GM18502 (cell line): ENCODE results near the gene SRMS.

Experiments
- ATAC-seq: cut with Tn5 transposase; IDR thresholded peaks from one replicate; pipeline ENCODE4 v1.9.1; 2021; ENCODE audit warnings: mild to moderate bottlenecking; ENCODE audit not compliant: unreplicated experiment, poor library complexity

SRMS gene

GRCh38 chr20:63542031-63542559, 5.5 kb downstream of the SRMS start:
- no peak for ATAC-seq

GRCh38 chr20:63541371-63541770, 6.2 kb downstream of the SRMS start:
- no peak for ATAC-seq

GRCh38 chr20:63540417-63541186, 6.9 kb downstream of the SRMS start:
- no peak for ATAC-seq

DNA sequence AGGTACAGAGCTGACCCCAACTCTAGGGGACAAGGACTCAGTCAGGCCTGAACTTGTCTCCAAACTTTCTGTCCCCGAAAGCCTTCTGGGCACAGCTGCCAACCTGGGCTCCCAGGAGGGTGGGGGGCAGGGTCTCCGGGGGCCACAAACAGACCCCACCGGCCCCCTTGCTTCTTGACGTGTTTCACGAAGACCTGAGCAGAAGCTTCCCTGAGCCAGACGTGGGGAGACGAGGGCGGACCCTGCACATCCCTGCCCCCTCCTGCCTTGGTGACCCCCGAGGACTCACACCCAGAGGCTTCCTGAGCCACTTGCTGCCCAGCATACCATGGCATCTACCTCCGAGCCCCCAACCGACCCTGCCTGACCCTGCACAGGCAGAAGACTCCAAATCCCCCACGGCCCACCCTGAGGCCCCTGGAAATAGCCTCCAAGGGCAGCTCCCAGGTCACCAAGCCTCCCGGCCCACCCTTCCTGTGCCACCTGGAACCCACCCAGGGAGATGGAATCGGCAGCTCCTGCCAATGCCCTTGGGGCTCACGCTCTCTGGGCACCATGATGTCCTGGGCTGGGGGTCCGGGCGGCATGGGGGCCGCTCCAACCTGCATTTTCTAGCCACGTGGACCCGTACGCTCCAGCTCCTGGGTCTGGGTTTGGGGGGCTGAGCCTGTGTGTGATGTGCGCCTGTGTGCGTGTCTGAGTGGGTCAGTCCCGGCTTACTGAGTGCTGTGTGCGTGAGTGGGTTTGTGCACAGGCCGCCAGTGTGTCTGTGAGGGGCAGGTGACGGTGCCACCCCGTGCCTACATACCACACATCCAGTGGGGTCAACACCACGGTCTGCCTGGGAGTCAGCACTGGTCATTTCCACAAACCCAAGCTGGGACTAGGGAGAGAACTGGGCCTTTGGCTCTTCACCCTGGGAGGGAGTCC, 7.8 kb downstream of the SRMS start:
- ATAC-seq: no peak

DNA sequence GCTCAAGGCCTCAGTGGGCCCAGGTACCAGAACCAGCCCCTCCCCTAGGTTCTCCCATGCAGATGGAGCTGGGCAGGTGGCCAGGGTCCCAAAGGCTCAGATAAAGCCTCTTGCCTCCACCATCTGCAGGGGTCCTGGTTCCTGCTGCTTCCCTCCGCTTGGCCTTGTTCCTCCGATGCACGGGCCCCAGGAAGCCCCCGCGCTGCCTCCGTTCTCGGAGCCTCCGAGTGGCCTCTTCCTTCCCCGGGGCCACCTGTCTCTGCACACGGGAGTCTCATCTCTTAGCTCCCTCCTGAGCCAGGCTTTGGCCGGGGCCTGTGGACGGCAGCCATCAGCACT, 8.5 kb downstream of the SRMS start:
- ATAC-seq: no peak

GRCh38 chr20:63538204-63539091, 9.1 kb downstream of the SRMS start:
- no peak for ATAC-seq

- ATAC-seq: peak; percentile 78
These were observed 9.9 kb downstream of the SRMS start for GRCh38 chr20:63537525-63538203.

DNA sequence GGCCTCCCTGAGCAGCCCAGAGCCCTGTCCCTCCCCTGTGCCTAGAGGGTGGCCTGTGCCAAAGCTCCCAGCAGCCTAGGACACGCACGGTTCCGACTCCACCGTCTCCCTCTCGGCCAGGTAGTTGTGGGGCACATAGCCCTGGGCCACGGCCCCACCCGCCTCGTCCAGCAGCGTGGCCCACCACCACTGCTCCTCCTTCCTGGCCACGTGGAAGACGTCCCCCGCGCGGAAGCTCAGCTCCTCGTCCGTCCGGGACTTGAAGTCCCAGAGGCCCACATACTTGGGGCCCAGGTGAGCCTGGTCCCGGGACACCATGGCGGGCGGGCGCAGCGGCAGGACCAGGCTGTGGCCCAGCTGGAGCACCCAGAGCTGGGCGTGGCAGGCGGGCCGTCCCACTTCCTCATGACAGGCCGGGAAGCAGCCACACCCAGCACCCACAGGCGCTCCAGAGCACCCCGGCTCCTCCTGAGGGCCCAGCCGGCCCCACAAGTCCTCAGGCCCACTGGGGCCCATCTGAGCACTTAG, 10.5 kb downstream of the SRMS start, which contains the start of gene PTK6:
PTK6 (minus strand) TSS at position 380 of the 528 bp plus-strand sequence; CDS start at position 318, 62 bp downstream.
- no peak for ATAC-seq

DNA sequence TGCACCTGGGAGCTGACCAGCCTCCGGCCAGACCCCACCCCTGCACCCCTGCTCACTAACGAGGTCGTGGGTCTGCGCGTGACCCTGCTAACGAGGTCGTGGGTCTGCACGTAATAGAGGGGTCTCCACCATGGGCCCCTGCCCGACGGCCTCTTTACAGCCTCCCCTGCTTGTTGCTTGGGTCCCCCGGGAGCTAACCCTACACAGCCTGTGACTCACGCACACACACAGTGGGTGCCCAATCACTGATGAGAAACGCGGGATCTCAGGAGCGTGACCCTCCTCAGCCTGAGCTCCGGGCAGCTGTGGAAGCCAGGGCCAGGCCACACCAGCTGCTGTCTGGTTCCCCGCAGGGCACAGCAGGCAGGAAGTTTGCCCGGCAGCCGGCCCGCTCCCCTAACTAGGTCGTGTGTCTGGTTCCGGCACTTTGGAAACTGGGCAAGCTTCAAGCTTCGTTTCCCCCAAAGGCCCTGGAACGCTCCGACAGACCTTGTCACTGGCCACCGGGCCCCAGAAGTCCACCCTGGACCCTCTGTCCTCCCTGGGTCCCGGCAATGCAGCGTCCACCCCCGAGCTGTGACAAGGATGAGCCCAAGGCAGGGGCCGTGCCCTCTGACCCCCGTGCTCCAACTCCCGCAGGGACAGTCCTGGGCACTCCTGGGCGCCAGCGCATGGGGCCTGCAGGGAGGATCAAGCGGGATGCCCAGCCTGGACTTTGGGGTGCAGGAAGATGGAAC, 11.1 kb downstream of the SRMS start:
- no peak for ATAC-seq

DNA sequence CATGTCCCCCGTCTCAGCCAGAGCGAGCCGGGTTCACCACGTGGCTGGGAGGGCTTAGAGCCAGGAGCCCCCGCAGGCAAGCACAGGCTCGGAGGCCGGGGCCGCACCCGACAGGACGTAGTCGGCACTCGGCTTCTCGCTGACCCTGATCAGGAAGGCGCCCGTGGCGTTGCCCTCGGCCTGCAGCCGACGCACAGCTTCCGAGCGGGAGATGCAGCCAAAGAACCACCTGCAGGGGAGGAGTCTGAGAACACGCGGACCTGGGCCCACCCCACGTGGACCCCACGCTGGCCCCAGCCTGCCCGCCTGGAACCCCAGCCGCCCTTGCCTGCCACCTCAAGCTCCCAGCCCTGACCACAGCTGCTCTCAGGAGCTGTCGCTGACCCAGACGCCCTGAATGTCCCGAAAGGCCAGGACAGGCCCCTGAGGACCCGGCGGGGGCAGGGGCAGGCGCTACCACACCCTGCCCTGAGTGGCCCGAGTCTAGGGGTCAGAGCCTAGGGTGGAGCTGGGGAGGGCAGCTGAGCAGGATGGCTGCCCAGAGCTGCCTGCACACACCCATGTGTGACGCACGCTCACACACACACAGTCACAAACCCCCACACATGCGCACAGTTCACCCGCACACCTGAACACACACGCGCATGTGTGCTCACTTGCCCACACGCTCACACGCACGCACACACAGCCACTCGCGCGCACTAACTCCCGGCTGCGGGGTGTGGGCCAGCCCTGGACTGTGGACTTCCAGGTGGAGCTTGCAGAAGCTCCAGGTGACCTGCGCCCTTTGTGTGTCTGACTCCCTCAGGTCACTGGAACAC, 12.5 kb downstream of the SRMS start:
- ATAC-seq: no peak

DNA sequence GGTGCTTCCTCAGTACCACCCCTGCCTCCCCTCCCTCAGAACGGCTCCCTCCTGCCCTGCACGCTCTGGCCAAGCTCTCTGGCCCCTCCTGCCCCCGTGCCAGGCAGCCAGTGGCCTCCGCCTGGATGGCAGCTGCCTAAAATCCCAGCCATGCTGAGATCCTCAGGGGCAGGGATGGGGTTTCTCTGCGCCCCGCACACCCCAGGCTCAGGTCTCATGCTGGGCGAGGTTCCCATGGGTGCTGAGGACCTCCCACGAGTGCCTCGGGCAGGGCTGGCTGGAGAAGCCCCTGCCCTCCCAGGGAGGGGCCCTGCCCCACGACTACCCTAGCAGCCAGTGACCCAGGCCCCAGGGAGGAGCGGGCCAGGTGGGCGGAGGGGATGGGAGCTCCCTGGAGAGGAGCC, 13.1 kb downstream of the SRMS start:
- no peak for ATAC-seq

GRCh38 chr20:63533871-63534393, 13.6 kb downstream of the SRMS start:
- ATAC-seq: no peak

GRCh38 chr20:63533388-63533787, 14.2 kb downstream of the SRMS start:
- ATAC-seq: no peak

DNA sequence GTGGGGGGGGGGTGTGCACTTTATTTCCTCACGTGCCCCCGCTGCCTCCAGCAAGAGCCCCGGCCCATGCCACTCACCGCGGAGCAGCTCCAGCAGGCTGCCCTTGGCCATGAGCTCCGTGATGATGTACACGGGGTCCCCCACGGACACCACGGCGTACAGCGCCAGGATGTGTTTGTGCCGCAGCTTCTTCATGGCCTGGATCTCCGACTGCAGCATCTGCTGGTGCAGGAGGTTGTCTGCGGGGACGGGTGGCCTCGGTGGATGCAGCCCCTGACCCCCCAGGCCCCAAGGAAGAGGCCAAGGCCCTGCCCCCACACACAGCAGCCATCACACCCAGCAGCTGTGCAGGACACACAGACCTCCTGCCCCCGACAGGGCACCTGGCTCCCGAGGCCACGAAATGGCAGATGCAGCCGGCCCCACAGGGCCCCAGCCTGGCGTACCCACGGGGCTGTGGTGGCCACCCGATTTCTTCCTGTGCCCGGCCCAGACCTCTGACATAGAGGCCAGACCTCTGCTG, 15.0 kb downstream of the SRMS start:
- ATAC-seq: no peak

GRCh38 chr20:63531686-63532448, 15.7 kb downstream of the SRMS start:
- no peak for ATAC-seq

- ATAC-seq: no peak
These were observed 16.8 kb downstream of the SRMS start for GRCh38 chr20:63530788-63531160.
